Measurements from ENCODE around the gene DPP3.

Gene DPP3

DNA sequence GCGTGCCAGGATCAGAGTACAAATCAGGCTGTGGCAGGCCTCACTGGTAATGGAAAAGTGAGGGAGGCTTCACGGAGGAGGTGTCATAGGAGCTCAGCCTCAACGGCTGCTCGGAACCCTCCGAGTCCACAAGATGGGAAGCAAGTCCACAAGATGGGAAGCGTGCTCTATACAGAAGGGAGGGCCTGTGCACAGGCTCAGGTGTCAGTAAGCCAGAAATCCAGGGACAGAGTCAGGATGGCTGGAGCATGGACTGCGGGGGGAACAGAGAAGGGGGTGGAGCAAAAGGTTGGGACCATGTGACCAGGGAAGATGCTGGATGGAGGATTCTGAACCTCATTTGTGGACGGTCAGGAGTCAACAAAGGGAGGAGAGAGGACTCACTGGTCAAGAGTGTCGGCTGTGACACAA lies 3.4 kb upstream of the DPP3 start:
- TF ChIP-seq, protein P1, sequence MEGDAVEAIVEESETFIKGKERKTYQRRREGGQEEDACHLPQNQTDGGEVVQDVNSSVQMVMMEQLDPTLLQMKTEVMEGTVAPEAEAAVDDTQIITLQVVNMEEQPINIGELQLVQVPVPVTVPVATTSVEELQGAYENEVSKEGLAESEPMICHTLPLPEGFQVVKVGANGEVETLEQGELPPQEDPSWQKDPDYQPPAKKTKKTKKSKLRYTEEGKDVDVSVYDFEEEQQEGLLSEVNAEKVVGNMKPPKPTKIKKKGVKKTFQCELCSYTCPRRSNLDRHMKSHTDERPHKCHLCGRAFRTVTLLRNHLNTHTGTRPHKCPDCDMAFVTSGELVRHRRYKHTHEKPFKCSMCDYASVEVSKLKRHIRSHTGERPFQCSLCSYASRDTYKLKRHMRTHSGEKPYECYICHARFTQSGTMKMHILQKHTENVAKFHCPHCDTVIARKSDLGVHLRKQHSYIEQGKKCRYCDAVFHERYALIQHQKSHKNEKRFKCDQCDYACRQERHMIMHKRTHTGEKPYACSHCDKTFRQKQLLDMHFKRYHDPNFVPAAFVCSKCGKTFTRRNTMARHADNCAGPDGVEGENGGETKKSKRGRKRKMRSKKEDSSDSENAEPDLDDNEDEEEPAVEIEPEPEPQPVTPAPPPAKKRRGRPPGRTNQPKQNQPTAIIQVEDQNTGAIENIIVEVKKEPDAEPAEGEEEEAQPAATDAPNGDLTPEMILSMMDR (IDR thresholded peaks at IDR 0.05; ENCODE audit: control insufficient read depth, extremely low read depth, insufficient read depth) = no peak
- no peak for DNase-seq (ENCODE audit: low read depth)
- H3K4me3 ChIP-seq (ENCODE audit: low read depth, low read length) = no peak overlapping the region

GRCh38 chr11:66477263-66478201 lies 2.7 kb upstream of the DPP3 start:
- H3K4me3 ChIP-seq (ENCODE audit: low read depth, low read length) = no peak overlapping the region
- TF ChIP-seq, protein P1 (IDR thresholded peaks at IDR 0.05; ENCODE audit: control insufficient read depth, extremely low read depth, insufficient read depth) = no peak
- DNase-seq (ENCODE audit: low read depth) = no peak

- no peak for DNase-seq (ENCODE audit: low read depth)
- peak overlapping the region; percentile 78 for H3K4me3 ChIP-seq (ENCODE audit: low read depth, low read length)
- TF ChIP-seq, protein P1 (IDR thresholded peaks at IDR 0.05; ENCODE audit: control insufficient read depth, extremely low read depth, insufficient read depth) = peak; percentile 81
Observed at GRCh38 chr11:66478729-66479393, 1.4 kb upstream of the DPP3 start.

DNA sequence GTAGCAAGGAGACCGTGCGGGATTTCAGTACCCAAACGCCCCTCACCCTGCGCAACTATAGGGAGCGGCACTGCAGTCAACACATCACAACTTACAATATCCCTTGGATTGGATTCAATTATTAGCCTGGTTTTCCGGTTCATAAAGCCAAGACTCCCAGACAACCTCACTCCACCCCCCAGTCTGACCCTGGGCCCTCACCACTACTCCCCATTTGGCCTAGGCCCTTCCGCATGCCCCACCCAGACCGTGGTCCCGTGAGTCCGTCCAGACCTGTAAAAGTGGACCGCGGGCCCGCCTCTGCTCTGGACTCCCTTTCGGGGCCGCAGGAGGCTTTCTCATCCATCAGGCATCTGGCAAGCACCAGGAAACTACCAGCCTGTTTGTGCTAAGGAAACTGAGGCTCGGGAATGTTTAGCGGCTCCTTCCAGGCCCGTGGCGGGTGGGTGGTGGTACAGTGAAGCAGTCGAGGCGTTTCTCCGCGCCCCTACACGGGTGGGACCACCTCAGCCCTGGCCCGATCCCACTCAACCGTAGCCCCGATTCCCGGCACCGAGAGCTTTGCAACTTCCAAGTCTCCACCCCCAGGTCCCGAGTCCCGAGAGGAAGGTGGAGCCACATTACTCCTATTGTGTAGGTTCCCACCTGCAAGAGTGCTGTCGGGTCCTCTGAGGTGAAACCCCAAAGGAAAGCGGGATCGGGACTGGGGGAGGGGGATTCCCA lies 679 bp upstream of the DPP3 start:
- TF ChIP-seq, protein P1 (IDR thresholded peaks at IDR 0.05; ENCODE audit: control insufficient read depth, extremely low read depth, insufficient read depth) = no peak
- peak; percentile 31 for DNase-seq (ENCODE audit: low read depth)
- H3K4me3 ChIP-seq (ENCODE audit: low read depth, low read length) = peak overlapping the region; percentile 78

GRCh38 chr11:66484806-66485380 lies 4.7 kb downstream of the DPP3 start:
- TF ChIP-seq, protein P1 (IDR thresholded peaks at IDR 0.05; ENCODE audit: control insufficient read depth, extremely low read depth, insufficient read depth) = no peak
- no peak for DNase-seq (ENCODE audit: low read depth)
- H3K4me3 ChIP-seq (ENCODE audit: low read depth, low read length) = no peak overlapping the region

DNA sequence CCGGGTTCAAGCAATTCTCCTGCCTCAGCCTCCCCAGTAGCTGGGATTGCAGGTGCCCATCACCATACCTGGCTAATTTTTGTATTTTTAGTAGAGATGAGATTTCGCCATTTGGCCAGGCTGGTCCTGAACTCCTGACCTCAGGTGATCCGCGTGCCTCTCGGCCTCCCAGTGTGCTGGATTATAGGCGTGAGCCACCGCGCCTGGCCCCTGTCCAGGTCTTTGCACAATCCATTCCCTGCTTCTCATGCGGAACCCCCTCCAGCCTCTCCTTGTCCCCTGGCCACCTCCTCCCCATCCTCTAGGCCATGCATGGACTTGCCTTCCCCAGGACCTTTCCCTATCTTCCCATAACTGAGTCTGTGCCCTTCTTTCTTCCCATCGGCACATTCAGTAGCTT lies 8.7 kb downstream of the DPP3 start:
- DNase-seq (ENCODE audit: low read depth) = no peak
- no peak overlapping the region for H3K4me3 ChIP-seq (ENCODE audit: low read depth, low read length)
- TF ChIP-seq, protein P1 (IDR thresholded peaks at IDR 0.05; ENCODE audit: control insufficient read depth, extremely low read depth, insufficient read depth) = no peak
